Ishikawa (cell line): ENCODE results near the gene FAM53B.

Source experiments
- CEBPB ChIP-seq: IDR thresholded peaks from 2 replicates; pipeline ENCODE4 v1.6.1; 2012
- CREB1 ChIP-seq: IDR thresholded peaks from 2 replicates; pipeline ENCODE4 v1.6.1; 2012; ENCODE audit warnings: low read depth
- EGR1 ChIP-seq: IDR thresholded peaks from 2 replicates; pipeline ENCODE4 v1.6.1; 2012
- EP300 ChIP-seq: IDR thresholded peaks from 2 replicates; pipeline ENCODE4 v1.6.1; 2012; ENCODE audit warnings: borderline replicate concordance
- FOXM1 ChIP-seq: IDR thresholded peaks from 2 replicates; pipeline ENCODE4 v1.6.1; 2012; ENCODE audit warnings: low read depth, borderline replicate concordance
- MAX ChIP-seq: IDR thresholded peaks from 2 replicates; pipeline ENCODE4 v1.6.1; 2012
- NFIC ChIP-seq: IDR thresholded peaks from 2 replicates; pipeline ENCODE4 v1.6.1; 2012
- RAD21 ChIP-seq: IDR thresholded peaks from 2 replicates; pipeline ENCODE4 v1.6.1; 2012; ENCODE audit warnings: low read depth
- REST ChIP-seq: IDR thresholded peaks from 2 replicates; pipeline ENCODE4 v1.6.1; 2012; ENCODE audit warnings: low read depth, mild to moderate bottlenecking
- TAF1 ChIP-seq: IDR thresholded peaks from 2 replicates; pipeline ENCODE4 v1.6.1; 2012; ENCODE audit warnings: low read depth, mild to moderate bottlenecking
- TCF12 ChIP-seq: IDR thresholded peaks from 2 replicates; pipeline ENCODE4 v1.6.1; 2012; ENCODE audit warnings: low read depth
- TEAD4 ChIP-seq: IDR thresholded peaks from 2 replicates; pipeline ENCODE4 v1.6.1; 2012
- USF1 ChIP-seq: IDR thresholded peaks from 2 replicates; pipeline ENCODE4 v1.6.1; 2012
- YY1 ChIP-seq: IDR thresholded peaks from 2 replicates; pipeline ENCODE4 v1.6.1; 2012; ENCODE audit warnings: low read depth
- ZBTB7A ChIP-seq: IDR thresholded peaks from 2 replicates; pipeline ENCODE4 v1.6.1; 2012; ENCODE audit warnings: low read depth

The FAM53B gene

GRCh38 chr10:124693801-124694416 lies 50.3 kb downstream of the FAM53B start:
- TF ChIP-seq ZBTB7A (no peak), TEAD4 (no peak), REST (no peak), FOXM1 (no peak)

- no peak; the same call in 1 of the 2 replicates for TF ChIP-seq RAD21
- no peak for TF ChIP-seq REST
- TF ChIP-seq ZBTB7A = no peak
- TF ChIP-seq EP300 = no peak
- TF ChIP-seq YY1 = no peak
- no peak for TF ChIP-seq EGR1
- no peak for TF ChIP-seq MAX
- TF ChIP-seq TEAD4 = no peak
- TF ChIP-seq USF1 = no peak
- TF ChIP-seq NFIC = no peak
- TF ChIP-seq TAF1 = no peak
- TF ChIP-seq CEBPB = no peak
- no peak for TF ChIP-seq TCF12
- TF ChIP-seq FOXM1 = no peak
- no peak for TF ChIP-seq CREB1
Measured at GRCh38 chr10:124693396-124693795, 50.8 kb downstream of the FAM53B start.

- TF ChIP-seq YY1 = no peak
- no peak for TF ChIP-seq CREB1
- TF ChIP-seq EP300 = no peak
- TF ChIP-seq ZBTB7A = no peak
- TF ChIP-seq NFIC = no peak
Measured at GRCh38 chr10:124692100-124692446, 52.1 kb downstream of the FAM53B start.

- TF ChIP-seq NFIC = no peak
- no peak for TF ChIP-seq ZBTB7A
- TF ChIP-seq YY1 = no peak
- TF ChIP-seq REST = no peak
- TF ChIP-seq TCF12 = no peak
- TF ChIP-seq USF1 = no peak
- no peak for TF ChIP-seq CREB1
- no peak for TF ChIP-seq MAX
Measured at GRCh38 chr10:124691421-124692099, 52.6 kb downstream of the FAM53B start.

- TF ChIP-seq USF1 (no peak), FOXM1 (no peak), TCF12 (no peak), TAF1 (no peak), EP300 (no peak), REST (no peak), TEAD4 (no peak), ZBTB7A (no peak), EGR1 (no peak)
Measured at GRCh38 chr10:124691002-124691401, 53.2 kb downstream of the FAM53B start.
